Fibroblast of skin of back (primary cell): ENCODE measurements around the gene CRYGA. TPM values are rescaled to one million over a fixed set of nuclear protein-coding genes. Genes with fewer than 3 reads are reported as not detected.

ENCODE experiments used
- DNase-seq: peaks from one replicate; pipeline ENCODE4 v3.0.0-alpha.2; 2013
- polyA plus RNA-seq, 2 experiments: library from polyadenylated mRNA; unstranded; fragments of 120-200 nt; gene quantifications; one replicate each; pipeline ENCODE4 v1.2.1, GENCODE V29; 2013; ENCODE audit not compliant: insufficient read length in 2 of 2

The CRYGA gene, protein sequence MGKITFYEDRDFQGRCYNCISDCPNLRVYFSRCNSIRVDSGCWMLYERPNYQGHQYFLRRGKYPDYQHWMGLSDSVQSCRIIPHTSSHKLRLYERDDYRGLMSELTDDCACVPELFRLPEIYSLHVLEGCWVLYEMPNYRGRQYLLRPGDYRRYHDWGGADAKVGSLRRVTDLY
- polyA plus RNA-seq (2013, experiment 1 of 2; ENCODE audit: insufficient read length): not detected
- polyA plus RNA-seq (2013, experiment 2 of 2; ENCODE audit: insufficient read length): not detected

GRCh38 chr2:208163489-208163888, at the start of gene CRYGA:
Gene CRYGA, minus strand, starts transcription at chr2:208163589. Its CDS starts 33 bp downstream, at chr2:208163556.
- DNase-seq: no peak

DNA sequence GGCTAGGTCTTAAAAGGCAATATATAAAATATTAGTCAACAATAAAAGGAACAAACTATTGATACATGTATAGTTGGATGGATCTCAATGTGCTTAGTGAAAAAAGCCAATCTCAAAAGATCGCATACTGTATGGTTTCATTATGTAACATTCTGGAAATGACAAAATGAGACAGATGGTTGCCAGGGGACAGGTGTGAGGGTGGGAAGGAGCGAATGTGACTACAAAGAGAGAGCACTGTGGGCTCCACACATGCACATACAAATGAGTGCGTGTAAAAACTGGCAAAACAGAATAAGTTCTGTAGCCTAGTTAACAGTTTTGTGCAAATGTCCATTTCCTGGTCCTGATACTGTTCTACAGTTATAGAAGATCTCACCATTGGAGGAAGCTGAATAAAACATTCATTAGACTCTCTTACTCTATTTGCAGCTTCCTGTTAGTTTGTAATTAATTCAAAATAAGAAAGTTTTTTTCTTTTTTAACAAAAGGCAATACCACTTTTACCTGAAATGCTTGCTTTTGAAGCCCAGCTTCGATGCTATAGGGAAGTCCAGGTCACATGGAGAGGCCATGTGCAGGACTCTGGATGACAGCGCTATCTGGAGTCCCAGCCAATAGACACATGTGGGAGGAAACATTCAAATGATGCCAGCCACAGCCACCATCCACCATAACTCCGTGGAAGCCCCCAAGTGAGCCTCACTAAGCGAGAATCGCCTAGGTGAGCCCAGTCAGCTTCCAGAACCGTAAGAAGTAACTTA, 47.5 kb upstream of the CRYGA start:
- no peak for DNase-seq

GRCh38 chr2:208208335-208209085, 45.1 kb upstream of the CRYGA start:
- DNase-seq: no peak

- DNase-seq: no peak
Measured at GRCh38 chr2:208207769-208208168, 44.4 kb upstream of the CRYGA start.

DNA sequence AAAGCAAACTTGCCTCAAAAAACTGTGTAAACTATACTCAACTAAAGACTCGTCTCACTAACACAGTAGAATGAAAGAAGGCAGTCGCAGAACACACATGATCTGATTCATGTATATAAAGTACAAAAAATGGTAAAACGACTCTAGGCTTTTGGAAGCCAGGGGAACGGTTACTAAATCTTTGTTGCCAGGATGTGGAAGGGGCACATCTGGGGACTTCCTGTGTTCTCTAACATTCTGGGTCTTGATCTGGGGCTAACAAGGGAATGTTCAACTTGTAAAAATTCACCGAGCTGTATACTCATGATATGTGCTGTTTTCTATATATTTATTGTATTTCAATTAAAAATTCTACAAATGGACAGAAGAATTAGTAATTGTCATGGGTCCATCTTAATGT, 40.8 kb upstream of the CRYGA start:
- DNase-seq: no peak

DNA sequence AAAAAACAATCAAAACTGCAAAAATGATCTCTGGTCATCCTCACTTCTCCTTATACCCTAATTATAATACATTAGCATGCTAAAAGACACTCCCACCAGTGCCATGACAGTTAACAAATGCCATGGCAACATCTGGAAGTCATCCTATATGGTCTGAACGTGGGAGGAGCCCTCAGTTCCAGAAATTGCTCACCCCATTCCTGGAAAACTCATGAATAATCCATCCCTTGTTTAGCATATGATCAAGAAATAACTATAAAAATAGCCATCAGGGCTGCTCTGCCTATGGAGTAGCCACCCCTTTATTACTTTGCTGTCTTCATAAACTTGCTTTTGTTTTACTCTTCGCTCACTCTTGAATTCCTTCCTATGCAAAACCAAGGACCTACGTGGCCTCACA, 32.1 kb upstream of the CRYGA start:
- no peak for DNase-seq

DNA sequence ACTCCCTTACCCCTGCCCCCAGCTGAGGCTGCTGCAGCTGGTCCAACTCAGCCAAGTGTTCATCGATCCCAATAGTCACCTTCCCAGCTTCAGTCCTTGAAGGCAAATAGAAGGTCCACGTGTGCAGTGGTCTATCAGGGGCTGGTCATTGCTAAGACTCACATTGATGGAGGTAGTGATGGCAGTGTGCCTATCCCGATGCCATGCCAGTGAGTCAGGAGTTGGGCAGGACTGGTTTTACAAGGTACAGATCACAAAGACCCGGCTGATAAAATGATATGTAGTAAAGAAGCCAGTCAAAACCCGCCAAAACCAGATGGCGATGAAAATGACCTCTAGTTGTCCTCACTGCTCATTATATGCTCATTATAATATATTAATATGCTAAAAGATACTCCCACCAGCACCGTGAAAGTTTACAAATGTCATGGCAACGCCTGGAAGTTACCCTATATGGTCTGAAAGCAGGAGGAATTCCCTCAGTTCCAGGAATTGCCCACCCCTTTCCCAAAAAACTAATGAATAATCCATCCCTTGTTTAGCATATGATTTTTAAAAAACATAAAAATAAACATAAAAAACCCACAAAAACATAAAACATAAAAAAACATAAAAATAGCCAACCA, 29.3 kb upstream of the CRYGA start:
- no peak for DNase-seq

DNA sequence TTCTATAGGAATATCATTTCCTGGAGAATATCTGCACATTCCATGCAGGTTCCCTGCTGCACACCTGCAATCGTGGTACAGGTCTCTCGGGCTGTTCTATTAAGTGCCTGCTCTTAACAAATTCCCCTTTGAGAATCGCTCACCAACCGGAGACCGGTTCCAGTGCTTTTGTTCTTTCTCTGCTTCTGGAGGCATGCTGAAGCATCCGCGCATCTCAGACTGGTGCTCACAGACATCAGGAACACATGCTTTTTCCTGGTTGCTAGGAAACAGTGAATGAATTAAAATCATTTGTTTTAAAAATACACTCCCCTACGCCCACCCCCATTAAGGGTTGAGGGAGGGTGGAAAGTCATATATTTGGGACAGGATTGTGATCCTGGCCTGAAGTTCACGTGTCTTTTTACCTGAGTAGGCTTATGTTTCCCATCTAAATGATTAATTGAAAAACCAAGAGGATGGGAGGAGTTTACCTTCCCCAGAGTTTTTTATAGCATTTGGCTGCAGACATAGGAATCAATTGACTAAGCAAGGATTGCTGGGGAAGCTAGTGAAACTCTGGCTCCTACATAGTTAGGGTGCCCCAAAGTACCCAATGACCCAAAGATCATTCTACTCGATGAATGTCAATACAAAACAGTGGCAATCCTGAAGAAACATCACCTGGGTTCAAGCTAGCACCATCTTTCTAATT, 26.6 kb upstream of the CRYGA start, which contains the start of gene C2orf80:
Gene C2orf80, minus strand, starts transcription at position 221 of the 694 bp plus-strand sequence. CDS start 3,044 bp downstream, outside the sequence.
- no peak for DNase-seq

DNA sequence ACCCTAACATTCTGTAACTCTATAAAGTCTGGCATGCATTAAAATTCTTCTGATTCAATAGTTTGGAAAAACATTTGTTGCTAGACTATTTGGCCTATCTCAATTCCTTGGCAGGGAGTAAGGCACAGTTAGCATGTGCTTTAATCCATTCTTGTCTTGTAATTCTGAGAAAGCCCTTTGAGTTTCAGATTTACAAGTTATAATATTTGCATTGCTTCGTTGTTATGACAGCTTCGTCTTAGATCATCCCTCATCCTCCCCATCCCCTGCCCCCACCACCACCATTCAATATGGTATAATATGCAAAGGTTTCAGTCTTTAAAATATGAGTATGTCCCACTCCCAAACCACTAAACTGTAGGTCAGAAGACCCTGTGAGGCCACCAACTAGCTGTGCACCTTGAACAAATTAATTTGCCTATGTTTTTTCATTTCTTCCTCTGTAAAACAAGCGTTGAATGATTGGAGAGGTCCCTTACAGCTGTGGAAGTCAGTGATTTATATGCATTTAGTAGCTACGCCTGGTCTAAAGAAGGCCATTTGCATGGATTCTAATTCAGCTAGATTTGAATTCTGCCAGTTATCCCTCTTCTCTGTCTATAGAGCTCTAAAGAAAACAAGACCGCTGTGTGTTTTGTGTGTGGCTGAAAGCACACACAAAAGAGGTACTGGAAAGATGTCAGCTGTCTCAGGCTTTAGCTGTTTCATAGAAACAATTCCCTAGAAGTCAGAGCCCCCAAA, 25.9 kb upstream of the CRYGA start:
- no peak for DNase-seq

- DNase-seq: no peak
Measured at GRCh38 chr2:208186893-208187292, 23.5 kb upstream of the CRYGA start.

- DNase-seq: no peak
Measured at GRCh38 chr2:208186465-208186864, 23.1 kb upstream of the CRYGA start.

DNA sequence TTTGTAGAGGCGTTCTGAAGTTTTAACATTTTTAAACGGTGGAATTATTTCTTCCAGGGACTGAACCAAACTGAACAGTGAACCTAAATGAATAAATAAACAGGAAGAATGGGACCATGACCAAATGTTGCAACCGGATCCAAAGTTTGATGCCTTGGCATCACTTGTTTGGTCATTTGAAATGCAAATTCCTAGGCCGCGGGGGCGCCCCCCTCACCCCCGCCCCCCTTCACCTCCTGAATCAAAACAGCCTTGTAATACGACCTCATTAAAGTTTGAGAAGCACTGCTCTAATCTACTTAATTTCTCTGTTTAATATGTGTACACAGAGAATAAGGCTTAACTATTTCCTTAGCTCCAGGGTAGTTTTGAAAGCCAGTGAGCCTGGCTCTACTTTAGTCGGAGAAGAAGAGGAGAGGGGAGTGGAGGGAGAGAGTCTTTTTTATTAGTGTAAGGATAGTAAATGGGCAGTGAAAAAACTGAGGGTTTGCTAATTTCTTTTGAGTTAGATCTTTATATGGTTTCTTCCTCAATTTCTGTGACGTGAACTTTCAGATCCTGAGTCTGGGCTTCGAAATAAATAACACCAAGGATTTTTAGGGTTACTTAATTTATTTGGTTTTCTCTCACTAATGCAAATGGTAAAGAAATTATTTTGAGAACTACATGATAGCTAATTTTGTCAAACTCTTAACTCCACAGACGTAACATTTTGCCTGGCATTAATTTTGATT, 20.8 kb upstream of the CRYGA start:
- no peak for DNase-seq

GRCh38 chr2:208183526-208183925, 20.1 kb upstream of the CRYGA start:
- no peak for DNase-seq

DNA sequence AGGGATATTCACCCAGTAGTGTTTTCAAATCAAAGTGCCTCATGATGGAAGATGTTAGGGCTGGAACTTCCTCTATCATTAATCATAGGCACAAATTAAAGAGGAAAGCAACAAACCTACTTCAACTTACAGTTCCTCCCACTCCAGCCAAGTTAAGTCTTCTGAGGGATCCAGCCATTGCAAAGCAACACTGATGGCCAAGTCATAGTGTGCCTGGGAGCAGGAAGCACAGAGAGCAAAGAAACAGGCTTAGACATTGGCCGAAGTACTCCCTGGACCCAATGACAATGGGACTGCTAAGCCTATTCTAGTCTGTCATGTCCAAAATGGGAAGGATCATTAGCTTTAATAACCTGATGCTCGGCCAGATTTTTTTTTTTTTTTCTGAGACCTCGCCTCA, 19.4 kb upstream of the CRYGA start:
- no peak for DNase-seq

DNA sequence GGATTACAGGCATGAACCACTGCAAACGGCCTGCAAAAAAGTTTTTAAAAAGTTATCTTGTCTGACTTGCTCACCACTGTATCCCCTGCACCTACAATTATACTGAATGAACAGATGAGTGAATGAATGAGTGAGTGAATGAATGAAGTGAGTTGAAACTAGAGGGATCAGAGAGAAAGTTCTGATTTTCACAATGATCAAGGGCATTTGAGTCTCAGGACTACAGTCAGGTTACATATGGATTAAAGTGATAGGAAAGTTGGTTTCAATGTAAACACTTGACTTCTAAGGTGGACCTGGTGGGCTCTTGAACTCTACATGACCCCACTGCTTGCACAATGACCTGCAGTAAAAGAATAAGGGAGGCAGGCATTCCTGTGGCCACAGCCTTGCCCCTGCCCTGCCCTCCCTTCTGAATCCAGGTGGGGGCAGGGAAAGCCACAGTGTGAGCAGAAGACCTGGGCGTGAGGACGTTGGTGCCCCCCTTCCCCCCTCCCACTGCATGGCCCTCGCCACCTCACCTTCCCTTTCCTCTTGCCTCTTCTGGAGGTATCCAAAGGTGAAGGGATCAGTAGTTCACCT, 15.7 kb upstream of the CRYGA start:
- DNase-seq: no peak

- no peak for DNase-seq
Measured at GRCh38 chr2:208175840-208176153, 12.4 kb upstream of the CRYGA start.

- peak; percentile 75 for DNase-seq
Measured at GRCh38 chr2:208175069-208175839, 11.9 kb upstream of the CRYGA start.

DNA sequence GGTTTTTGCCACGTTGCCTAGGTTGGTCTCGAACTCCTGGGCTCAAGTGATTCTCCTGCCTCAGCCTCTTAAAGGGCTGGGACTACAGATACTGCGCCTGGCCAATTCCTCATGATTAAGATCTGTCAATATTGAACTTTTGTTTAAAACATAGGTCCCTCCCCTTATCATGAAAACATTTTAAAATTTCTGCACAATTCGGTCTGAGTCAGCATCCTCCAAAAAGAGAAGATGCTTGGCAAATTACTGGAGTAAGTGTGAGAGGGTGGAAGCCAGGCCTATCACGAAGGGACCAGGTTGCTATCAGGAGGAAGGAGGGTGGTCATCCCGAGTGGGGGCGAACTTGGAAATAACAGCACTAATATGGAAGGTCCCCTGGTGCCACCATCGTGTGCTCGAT, 10.8 kb upstream of the CRYGA start:
- DNase-seq: no peak

DNA sequence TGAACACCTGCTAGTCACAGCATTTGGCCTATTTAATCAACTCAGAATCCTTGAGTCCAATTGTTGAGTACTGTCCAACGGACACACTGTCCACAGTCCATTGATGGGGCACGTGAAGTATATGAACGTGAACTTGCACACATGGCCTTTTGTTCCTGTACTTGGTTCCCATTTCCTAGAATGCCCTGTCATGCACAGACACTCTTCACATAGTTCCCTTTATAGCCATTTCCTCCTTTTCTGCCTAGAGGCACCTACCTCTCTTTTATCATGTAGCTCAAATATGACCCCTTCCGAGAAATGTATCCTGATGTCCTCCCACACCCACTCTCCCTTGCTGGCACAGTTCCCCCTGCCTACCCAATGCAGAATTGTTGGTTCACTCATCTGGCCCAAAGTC, 8.7 kb upstream of the CRYGA start:
- DNase-seq: no peak
